Mesothelial cell of epicardium (in vitro differentiated cells): ENCODE measurements around the gene SMAP2. TPM values are rescaled to one million over a fixed set of nuclear protein-coding genes. Genes with fewer than 3 reads are reported as not detected.

Source experiments
- DNase-seq, 2 experiments: peaks; one replicate each; pipeline ENCODE4 v3.0.0; 2021; ENCODE audit warnings: low spot score in 2 of 2; ENCODE audit not compliant: unreplicated experiment in 2 of 2
- H3K27ac Mint-ChIP-seq: 2 replicates; pipeline ENCODE4 v1.8.0; 2021; ENCODE audit warnings: mixed read lengths
- H3K27me3 Mint-ChIP-seq: 2 replicates; pipeline ENCODE4 v1.8.0; 2021; ENCODE audit warnings: low read depth, mixed read lengths
- H3K36me3 Mint-ChIP-seq: 2 replicates; pipeline ENCODE4 v1.8.0; 2021; ENCODE audit warnings: mixed read lengths
- H3K4me1 Mint-ChIP-seq: 2 replicates; pipeline ENCODE4 v1.8.0; 2021; ENCODE audit warnings: mixed read lengths
- H3K4me3 Mint-ChIP-seq: 2 replicates; pipeline ENCODE4 v1.8.0; 2021; ENCODE audit warnings: mild to moderate bottlenecking, moderate library complexity, mixed read lengths
- H3K9me3 Mint-ChIP-seq: 2 replicates; pipeline ENCODE4 v1.8.0; 2021; ENCODE audit warnings: mixed read lengths
- CTCF ChIP-seq: fragments of 200-600 bp; sonication (generic); IDR thresholded peaks from one replicate; pipeline ENCODE4 v1.5.0; 2021; ENCODE audit warnings: antibody characterized with exemption; ENCODE audit not compliant: unreplicated experiment
- total RNA-seq: library from RNA; stranded (reverse); gene quantifications from 3 replicates; pipeline ENCODE4 v1.2.1, GENCODE V29; 2021

SMAP2 gene
- total RNA-seq, 1 donor from 2014 or later, result 10.9 TPM

DNA sequence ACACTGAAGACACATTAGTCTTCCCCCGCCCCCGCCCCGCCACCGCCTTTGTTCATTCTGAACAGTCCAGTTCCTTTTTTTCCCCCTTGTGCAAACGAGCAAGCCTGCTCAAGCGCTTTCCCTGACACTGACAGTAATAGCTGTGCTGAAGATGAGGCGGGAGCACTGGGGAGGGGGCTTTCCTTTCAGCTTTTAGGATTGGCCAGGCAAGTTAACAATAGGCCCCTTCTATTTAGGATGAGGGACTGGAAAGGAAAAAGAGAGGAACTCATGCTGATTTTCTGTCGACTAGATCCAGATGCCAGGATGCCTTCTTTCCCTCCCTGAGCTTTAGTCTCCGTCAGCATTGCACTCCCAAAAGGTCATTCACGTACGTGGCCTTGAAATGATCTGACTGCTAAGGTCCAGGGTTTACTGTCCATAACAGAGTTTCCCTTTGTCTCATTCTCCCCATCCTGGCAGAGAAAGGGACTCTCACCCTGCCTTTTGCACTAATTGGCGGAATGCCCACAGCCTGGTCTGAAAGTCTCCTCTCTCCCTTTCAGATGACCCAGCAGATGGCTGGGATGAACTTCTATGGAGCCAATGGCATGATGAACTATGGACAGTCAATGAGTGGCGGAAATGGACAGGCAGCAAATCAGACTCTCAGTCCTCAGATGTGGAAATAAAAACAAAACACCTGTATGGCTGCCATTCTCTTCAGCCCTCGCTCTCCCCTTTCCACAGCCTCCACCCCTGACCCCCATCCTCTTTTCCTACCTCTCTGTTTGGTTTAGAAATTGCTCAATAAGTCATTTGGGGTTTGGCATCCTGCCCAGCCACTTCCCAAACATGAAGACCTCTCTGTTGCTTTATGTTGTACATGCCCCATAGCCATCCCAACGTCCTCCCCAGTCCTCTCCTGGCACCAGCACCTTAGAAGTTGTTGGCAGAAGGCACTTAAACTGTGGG lies 48.2 kb downstream of the SMAP2 start:
- H3K4me3 Mint-ChIP-seq, result no peak overlapping the region
- peaks cover 20% of the 10 kb centered on the region for H3K36me3 Mint-ChIP-seq
- no peaks in the 10 kb centered on the region for H3K9me3 Mint-ChIP-seq
- peaks cover 21% of the 10 kb centered on the region for H3K4me1 Mint-ChIP-seq
- H3K27me3 Mint-ChIP-seq, result no peaks in the 10 kb centered on the region
- no peak for DNase-seq
- peak overlapping the region; percentile 45 for H3K27ac Mint-ChIP-seq
- TF ChIP-seq CTCF, result no peak

GRCh38 chr1:40422630-40423263 lies 49.2 kb downstream of the SMAP2 start:
- no peaks in the 10 kb centered on the region for H3K9me3 Mint-ChIP-seq
- H3K27me3 Mint-ChIP-seq, result no peaks in the 10 kb centered on the region
- peaks cover 10% of the 10 kb centered on the region for H3K36me3 Mint-ChIP-seq
- no peak overlapping the region for H3K4me3 Mint-ChIP-seq
- H3K27ac Mint-ChIP-seq, result no peak overlapping the region
- no peak for TF ChIP-seq CTCF
- H3K4me1 Mint-ChIP-seq, result peaks cover 21% of the 10 kb centered on the region
- no peak for DNase-seq

- no peak for DNase-seq
- Mint-ChIP-seq H3K4me1 (peaks cover 21% of the 10 kb centered on the region), H3K27me3 (no peaks in the 10 kb centered on the region), H3K36me3 (peaks cover 8% of the 10 kb centered on the region), H3K27ac (no peak overlapping the region), H3K4me3 (no peak overlapping the region), H3K9me3 (no peaks in the 10 kb centered on the region)
- TF ChIP-seq CTCF, result no peak
Measured at GRCh38 chr1:40423264-40423642, 49.7 kb downstream of the SMAP2 start.

DNA sequence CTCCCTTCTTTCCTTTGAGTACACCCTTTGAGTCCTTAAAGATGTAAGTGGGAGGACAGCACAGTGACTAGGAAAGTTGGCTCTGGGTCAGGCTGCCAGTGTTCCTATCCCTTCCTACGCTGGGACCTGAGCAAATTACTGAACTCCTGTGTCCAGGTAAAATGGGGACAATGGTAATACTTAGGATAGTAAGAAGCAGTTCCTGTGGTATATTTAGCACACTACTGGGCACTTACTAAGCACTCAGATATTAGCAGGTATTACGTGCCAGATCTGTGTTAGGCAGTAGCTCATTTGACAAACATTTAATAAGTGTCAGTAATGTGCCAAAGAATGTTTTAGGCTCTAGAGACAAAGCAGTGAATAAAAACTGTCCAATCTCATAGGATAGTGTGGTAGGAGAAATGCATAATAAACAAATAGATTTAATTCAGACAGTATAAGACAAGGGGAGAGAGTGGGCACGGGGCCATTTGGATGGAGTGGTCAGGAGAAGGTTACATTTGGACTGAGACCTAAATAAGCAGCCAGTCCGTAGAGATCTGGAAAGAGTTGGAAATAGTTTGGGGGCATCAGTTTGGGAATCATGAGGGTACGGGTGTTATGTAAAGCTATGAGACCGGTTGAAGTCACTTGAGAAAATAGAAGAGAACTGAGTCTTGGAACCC lies 50.6 kb downstream of the SMAP2 start:
- H3K4me1 Mint-ChIP-seq, result peaks cover 21% of the 10 kb centered on the region
- peaks cover 2% of the 10 kb centered on the region for H3K36me3 Mint-ChIP-seq
- H3K27me3 Mint-ChIP-seq, result no peaks in the 10 kb centered on the region
- no peak for TF ChIP-seq CTCF
- H3K4me3 Mint-ChIP-seq, result no peak overlapping the region
- DNase-seq, result no peak
- H3K27ac Mint-ChIP-seq, result no peak overlapping the region
- H3K9me3 Mint-ChIP-seq, result no peaks in the 10 kb centered on the region

- DNase-seq, result no peak
- peaks cover 2% of the 10 kb centered on the region for H3K36me3 Mint-ChIP-seq
- H3K4me1 Mint-ChIP-seq, result peaks cover 21% of the 10 kb centered on the region
- no peak overlapping the region for H3K4me3 Mint-ChIP-seq
- no peak overlapping the region for H3K27ac Mint-ChIP-seq
- H3K9me3 Mint-ChIP-seq, result no peaks in the 10 kb centered on the region
- no peak for TF ChIP-seq CTCF
- H3K27me3 Mint-ChIP-seq, result no peaks in the 10 kb centered on the region
Measured at GRCh38 chr1:40425198-40425597, 51.7 kb downstream of the SMAP2 start.
